PC-3 (cell line): ENCODE data around the gene METRN. TPM values are rescaled to one million over a fixed set of nuclear protein-coding genes. Genes with fewer than 3 reads are reported as not detected.

Experiments
- ATAC-seq: fragments of 200-7000 bp; cut with Tn5 transposase; 2 replicates; pipeline ENCODE4 v1.9.1; 2020; ENCODE audit warnings: mild to moderate bottlenecking, moderate library complexity
- BruUV-seq: library from RNA; stranded (reverse); fragments of 400-500 nt; replicated peaks from 2 replicates; lab custom pipeline; 2021; lab: Mats Ljungman, UMichigan
- CTCF ChIA-PET: fragments of 300-600 bp; sonication (Branson Sonifier 250); formaldehyde crosslinking; loops from one replicate; lab custom pipeline; 2022; ENCODE audit warnings: antibody characterized with exemption; lab: Charles Lee
- POLR2A ChIA-PET: fragments of 300-600 bp; sonication (Branson Sonifier 250); formaldehyde crosslinking; loops from one replicate; lab custom pipeline; 2022; ENCODE audit warnings: antibody characterized with exemption; ENCODE audit not compliant: unreplicated experiment; lab: Charles Lee
- DNase-seq: peaks from one replicate; pipeline ENCODE4 v3.0.0-alpha.2; 2015
- H2AFZ ChIP-seq: fragments of 300-600 bp; sonication (generic); 2 replicates; pipeline ENCODE4 v1.6.0; 2016; ENCODE audit warnings: antibody characterized with exemption, low read length
- H3F3A ChIP-seq: fragments of 300-600 bp; sonication (generic); one replicate; pipeline ENCODE4 v1.6.0; 2017; ENCODE audit warnings: antibody characterized with exemption, low read length, control low read depth, mild to moderate bottlenecking; ENCODE audit not compliant: unreplicated experiment
- H3K27ac ChIP-seq: fragments of 300-600 bp; sonication (generic); 2 replicates; pipeline ENCODE4 v1.5.1; 2016; ENCODE audit warnings: mild to moderate bottlenecking, low read length
- H3K27me3 ChIP-seq: fragments of 300-600 bp; sonication (generic); 2 replicates; pipeline ENCODE4 v1.6.1; 2016; ENCODE audit warnings: low read length, mixed read lengths
- H3K36me3 ChIP-seq: fragments of 300-600 bp; sonication (generic); 2 replicates; pipeline ENCODE4 v1.6.1; 2016; ENCODE audit warnings: low read depth, mixed run types, low read length, mixed read lengths
- H3K4me1 ChIP-seq: fragments of 300-600 bp; sonication (generic); 2 replicates; pipeline ENCODE4 v1.5.1; 2016; ENCODE audit warnings: low read length; ENCODE audit not compliant: insufficient read depth
- H3K4me2 ChIP-seq: fragments of 300-600 bp; sonication (generic); 2 replicates; pipeline ENCODE4 v1.6.0; 2016; ENCODE audit warnings: low read length
- H3K4me3 ChIP-seq: fragments of 300-600 bp; sonication (generic); 2 replicates; pipeline ENCODE4 v1.5.1; 2016; ENCODE audit warnings: mild to moderate bottlenecking, low read length, mixed read lengths
- H3K79me2 ChIP-seq: fragments of 300-600 bp; sonication (generic); 2 replicates; pipeline ENCODE4 v1.6.1; 2017; ENCODE audit warnings: low read length, mixed read lengths
- H3K9ac ChIP-seq: fragments of 300-600 bp; sonication (generic); 2 replicates; pipeline ENCODE4 v1.6.0; 2016; ENCODE audit warnings: mild to moderate bottlenecking, low read length
- H3K9me2 ChIP-seq: fragments of 300-600 bp; sonication (generic); replicated peaks from 2 replicates; pipeline ENCODE4 v1.6.1; 2016; ENCODE audit warnings: mixed run types, low read length, mixed read lengths
- H3K9me3 ChIP-seq: fragments of 300-600 bp; sonication (generic); 2 replicates; pipeline ENCODE4 v1.6.1; 2016; ENCODE audit warnings: low read length, mixed read lengths
- H4K20me1 ChIP-seq: fragments of 300-600 bp; sonication (generic); 2 replicates; pipeline ENCODE4 v1.6.1; 2016; ENCODE audit warnings: low read length, mixed read lengths
- CTCF ChIP-seq: fragments of 300-600 bp; sonication (generic); conservative IDR thresholded peaks from 2 replicates; pipeline ENCODE4 v1.5.1; 2017; ENCODE audit warnings: antibody characterized with exemption, low read depth, mild to moderate bottlenecking, low read length
- EZH2 ChIP-seq: fragments of 300-600 bp; sonication (generic); IDR thresholded peaks from one replicate; pipeline ENCODE4 v1.6.1; 2017; ENCODE audit warnings: antibody characterized with exemption, mild to moderate bottlenecking, low read length; ENCODE audit not compliant: unreplicated experiment
- EZH2phosphoT487 ChIP-seq: fragments of 300-600 bp; sonication (generic); IDR thresholded peaks from 2 replicates; pipeline ENCODE4 v1.6.1; 2018; ENCODE audit warnings: mild to moderate bottlenecking, antibody characterized with exemption, low read length, borderline replicate concordance
- intact Hi-C: fragments of 100-400 bp; cut with micrococcal nuclease; formaldehyde crosslinking; loops from 2 replicates; pipeline ENCODE4 v1.9.0; 2023
- total RNA-seq: library from RNA; depleted of rRNA; stranded (reverse); fragments of >200 nt; gene quantifications from 2 replicates; pipeline ENCODE4 v1.2.3, GENCODE V29; 2014

METRN gene
- total RNA-seq, 1 experiment from 2014 or later, result 320 TPM

- Histone ChIP-seq H3K4me3 (peak overlapping the region; percentile 66), H3K4me2 (peak overlapping the region; percentile 84), H3K27me3 (no peaks in the 10 kb centered on the region), H2AFZ (peak overlapping the region; percentile 48; the same call in 1 of the 2 replicates), H3K9me2 (no peaks in the 10 kb centered on the region), H4K20me1 (no peaks in the 10 kb centered on the region), H3K9ac (no peak overlapping the region), H3K27ac (no peak overlapping the region), H3K79me2 (0 out of 2 replicates have a peak, but pooled peaks cover 9% of the 10 kb centered on the region), H3K36me3 (no peaks in the 10 kb centered on the region; the same call in 1 of the 2 replicates), H3K9me3 (no peaks in the 10 kb centered on the region), H3F3A (peaks cover 3% of the 10 kb centered on the region), H3K4me1 (peaks cover 8% of the 10 kb centered on the region; the same call in 1 of the 2 replicates)
- DNase-seq (peak; percentile 85), ATAC-seq (peak; percentile 47)
- CTCF ChIA-PET, result interaction anchor here (0.5 to 1.3 kb wide), 4 partner anchors 12 to 329 kb away, joined by 3 to 12 read pairs (median 4); no protein-coding TSS in a partner anchor
- BruUV-seq, result no TSS peak
- POLR2A ChIA-PET, result interaction anchor here (0.6 to 0.8 kb wide), 5 partner anchors 15 to 651 kb away, joined by 3 to 6 read pairs (median 3); no protein-coding TSS in a partner anchor
- intact Hi-C loops, result no loop called here
- peak; percentile 75 for TF ChIP-seq EZH2phosphoT487
- TF ChIP-seq EZH2, result no peak
- TF ChIP-seq CTCF, result no peak
Measured at GRCh38 chr16:728131-728889, 13.4 kb downstream of the METRN start.

GRCh38 chr16:728890-729744, 14.2 kb downstream of the METRN start:
- peak overlapping the region; percentile 84 for H3K4me2 ChIP-seq
- no peak overlapping the region for H3K9ac ChIP-seq
- H3K79me2 ChIP-seq, result 0 out of 2 replicates have a peak, but pooled peaks cover 9% of the 10 kb centered on the region
- no peaks in the 10 kb centered on the region for H3K9me3 ChIP-seq
- peak; percentile 0; the same call in 1 of the 2 replicates for ATAC-seq
- H4K20me1 ChIP-seq, result no peaks in the 10 kb centered on the region
- no peaks in the 10 kb centered on the region for H3K9me2 ChIP-seq
- H3K27ac ChIP-seq, result no peak overlapping the region
- intact Hi-C loops, result no loop called here
- no TSS peak for BruUV-seq
- no peaks in the 10 kb centered on the region for H3K27me3 ChIP-seq
- ChIA-PET POLR2A (no interaction called here), CTCF (interaction anchor here (0.7 to 1.3 kb wide), 2 partner anchors 14 to 16 kb away, joined by 5 to 12 read pairs; no protein-coding TSS in a partner anchor)
- H3K4me1 ChIP-seq, result peaks cover 8% of the 10 kb centered on the region; the same call in 1 of the 2 replicates
- no peak for TF ChIP-seq EZH2
- TF ChIP-seq CTCF, result no peak
- no peak for TF ChIP-seq EZH2phosphoT487
- peak overlapping the region; percentile 66 for H3K4me3 ChIP-seq
- no peak overlapping the region for H2AFZ ChIP-seq
- no peaks in the 10 kb centered on the region; the same call in 1 of the 2 replicates for H3K36me3 ChIP-seq
- no peak for DNase-seq
- H3F3A ChIP-seq, result peaks cover 3% of the 10 kb centered on the region
